K562 (cell line): Measurements from ENCODE around the gene TBCC. TPM values are rescaled to one million over a fixed set of nuclear protein-coding genes. Genes with fewer than 3 reads are reported as not detected.

Source experiments
- BCL6 ChIP-seq: fragments of 250-450 bp; sonication (Bioruptor Pico); IDR thresholded peaks from 2 replicates; pipeline ENCODE4 v1.4.0; 2020
- HDAC3 ChIP-seq: fragments of 450-650 bp; IDR thresholded peaks from 2 replicates; pipeline ENCODE4 v1.6.1; 2018; ENCODE audit warnings: borderline replicate concordance, mild to moderate bottlenecking, moderate library complexity; ENCODE audit not compliant: partially characterized antibody
- KDM5B ChIP-seq: fragments of 200-600 bp; sonication (generic); IDR thresholded peaks from 2 replicates; pipeline ENCODE4 v1.6.1; 2012; ENCODE audit warnings: low read depth, mild to moderate bottlenecking, moderate library complexity, low read length, control low read depth, inconsistent platforms; ENCODE audit not compliant: insufficient replicate concordance
- NCOA1 ChIP-seq: fragments of 450-650 bp; IDR thresholded peaks from 2 replicates; pipeline ENCODE4 v1.6.1; 2016; ENCODE audit warnings: low read depth
- SP2 ChIP-seq: IDR thresholded peaks from 2 replicates; pipeline ENCODE4 v1.6.1; 2011; ENCODE audit warnings: mild to moderate bottlenecking, low read depth, low read length, moderate library complexity; ENCODE audit not compliant: poor library complexity, severe bottlenecking; ENCODE audit errors: extremely low read depth
- ZBED1 ChIP-seq: IDR thresholded peaks from 2 replicates; pipeline ENCODE4 v1.6.1; 2014
- ZNF586 ChIP-seq: fragments of 450-650 bp; formaldehyde crosslinking; conservative IDR thresholded peaks from 2 replicates; pipeline ENCODE4 v1.4.0; 2020; ENCODE audit warnings: mild to moderate bottlenecking, moderate library complexity
- ZNF609 ChIP-seq: sonication (generic); formaldehyde crosslinking; IDR thresholded peaks from 2 replicates; pipeline ENCODE4 v1.8.1; 2023; ENCODE audit warnings: missing genetic modification reagents, mild to moderate bottlenecking, borderline replicate concordance
- ZNF639 ChIP-seq, 2 experiments: fragments of 200-800 bp in 1 of 2; sonication (Bioruptor generic) in 1 of 2; sonication (generic) in 1 of 2; formaldehyde crosslinking in 1 of 2; IDR thresholded peaks in 1 of 2; conservative IDR thresholded peaks in 1 of 2; 2 replicates each; pipeline versions ENCODE4 v1.5.0 to v1.6.1; 2016 to 2020; ENCODE audit warnings: missing compliant biosample characterization in 1 of 2, missing genetic modification characterization in 1 of 2, missing genetic modification reagents in 1 of 2
- ZNF780A ChIP-seq: fragments of 250-450 bp; sonication (Bioruptor Pico); IDR thresholded peaks from 2 replicates; pipeline ENCODE4 v1.5.0; 2021; ENCODE audit warnings: mild to moderate bottlenecking
- polyA plus RNA-seq, 8 experiments: library from polyadenylated mRNA; depleted of rRNA in 4 of 8; stranded (reverse) in 5 of 8; unstranded in 3 of 8; fragments of >200 nt; fragmentation: Nextera tagmentation in 2 of 8; fragmentation: Illumina TruSeq in 1 of 8; extraction: Ambion mirVana in 2 of 8; extraction: Trizol in 1 of 8; gene quantifications; 2 replicates each; pipeline versions ENCODE4 v1.2.1 to v1.2.3, GENCODE V29; 2011 to 2014; ENCODE audit warnings: inconsistent platforms in 1 of 8, missing spikeins in 1 of 8
- total RNA-seq, 7 experiments: library from RNA; depleted of rRNA in 6 of 7; stranded (reverse); fragments of >200 nt in 6 of 7; fragmentation: Illumina TruSeq in 2 of 7; extraction: Trizol in 2 of 7; gene quantifications; 2 replicates each; pipeline versions ENCODE4 v1.2.1 to v1.2.3, GENCODE V29; 2011 to 2021; ENCODE audit warnings: low replicate concordance in 1 of 7
- TF ChIP-seq, protein P1 (sequence below), 3 experiments: fragments of 200-800 bp in 1 of 3; fragments of 250-450 bp in 1 of 3; fragments of 450-650 bp in 1 of 3; sonication (Bioruptor Pico) in 1 of 3; sonication (Bioruptor generic) in 1 of 3; formaldehyde crosslinking in 1 of 3; IDR thresholded peaks; 2 replicates each; pipeline versions ENCODE4 v1.6.1 to v1.8.0; 2016 to 2022; ENCODE audit warnings: mild to moderate bottlenecking in 2 of 3, missing genetic modification characterization in 2 of 3, missing compliant biosample characterization in 1 of 3, moderate library complexity in 1 of 3
- TF ChIP-seq, protein P2 (sequence below): sonication (generic); formaldehyde crosslinking; IDR thresholded peaks from 2 replicates; pipeline ENCODE4 v1.8.0; 2022; ENCODE audit warnings: mild to moderate bottlenecking, missing genetic modification reagents
- TF ChIP-seq, protein P3 (sequence below): fragments of 450-650 bp; IDR thresholded peaks from one replicate; pipeline ENCODE4 v1.6.1; 2018; ENCODE audit warnings: mild to moderate bottlenecking, moderate library complexity; ENCODE audit not compliant: partially characterized antibody

TBCC gene
- total and polyA plus RNA-seq, 9 of the 15 experiments (the other 6 are each of a cell fraction or from before 2014, with no cell fraction given), result 2.8 to 34.1 (median 23.3) TPM

DNA sequence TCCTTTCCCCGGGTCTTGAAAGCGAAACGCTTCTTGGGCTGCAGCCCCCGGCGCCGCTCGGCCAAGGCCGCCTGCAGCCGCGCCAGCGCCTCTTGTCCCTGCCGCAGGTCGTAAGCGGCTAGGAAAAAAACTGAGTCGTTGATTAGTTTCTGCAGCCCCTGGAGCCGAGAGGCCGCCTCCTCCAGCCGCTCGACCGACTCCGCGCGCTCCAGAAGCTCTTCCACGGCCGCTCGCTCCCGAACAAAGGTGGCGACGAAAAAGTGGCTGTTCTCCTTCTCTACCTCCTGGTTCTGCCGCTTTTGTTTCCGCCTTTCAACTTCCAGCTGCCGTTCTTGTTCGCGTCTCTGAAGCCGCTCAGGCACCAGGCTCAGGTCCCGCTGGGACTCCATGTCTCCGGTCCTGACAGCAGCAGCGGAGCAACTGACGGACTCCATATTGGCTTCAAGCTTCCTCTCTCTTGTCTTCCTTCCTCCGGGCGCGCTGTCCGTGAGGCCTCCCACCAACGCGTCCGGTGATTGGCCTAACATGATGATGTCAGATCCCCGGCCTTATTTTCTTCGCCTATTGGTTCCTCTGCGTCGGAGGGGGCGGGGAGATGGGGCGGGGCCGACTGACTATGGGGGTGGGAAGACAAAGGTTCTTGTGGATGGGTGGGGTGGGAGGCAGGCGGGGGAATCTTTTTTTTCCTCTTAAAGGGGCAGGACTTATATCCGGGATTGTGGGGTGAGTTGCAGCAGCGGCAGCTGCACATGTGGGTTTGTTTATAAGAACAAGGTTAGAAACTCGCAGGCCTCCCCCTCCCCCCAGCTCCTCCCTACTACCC lies at the start of gene TBCC (continued):
- TF ChIP-seq ZNF609, result peak; percentile 74; the same call in 1 of the 2 replicates
- TF ChIP-seq, protein P1, sequence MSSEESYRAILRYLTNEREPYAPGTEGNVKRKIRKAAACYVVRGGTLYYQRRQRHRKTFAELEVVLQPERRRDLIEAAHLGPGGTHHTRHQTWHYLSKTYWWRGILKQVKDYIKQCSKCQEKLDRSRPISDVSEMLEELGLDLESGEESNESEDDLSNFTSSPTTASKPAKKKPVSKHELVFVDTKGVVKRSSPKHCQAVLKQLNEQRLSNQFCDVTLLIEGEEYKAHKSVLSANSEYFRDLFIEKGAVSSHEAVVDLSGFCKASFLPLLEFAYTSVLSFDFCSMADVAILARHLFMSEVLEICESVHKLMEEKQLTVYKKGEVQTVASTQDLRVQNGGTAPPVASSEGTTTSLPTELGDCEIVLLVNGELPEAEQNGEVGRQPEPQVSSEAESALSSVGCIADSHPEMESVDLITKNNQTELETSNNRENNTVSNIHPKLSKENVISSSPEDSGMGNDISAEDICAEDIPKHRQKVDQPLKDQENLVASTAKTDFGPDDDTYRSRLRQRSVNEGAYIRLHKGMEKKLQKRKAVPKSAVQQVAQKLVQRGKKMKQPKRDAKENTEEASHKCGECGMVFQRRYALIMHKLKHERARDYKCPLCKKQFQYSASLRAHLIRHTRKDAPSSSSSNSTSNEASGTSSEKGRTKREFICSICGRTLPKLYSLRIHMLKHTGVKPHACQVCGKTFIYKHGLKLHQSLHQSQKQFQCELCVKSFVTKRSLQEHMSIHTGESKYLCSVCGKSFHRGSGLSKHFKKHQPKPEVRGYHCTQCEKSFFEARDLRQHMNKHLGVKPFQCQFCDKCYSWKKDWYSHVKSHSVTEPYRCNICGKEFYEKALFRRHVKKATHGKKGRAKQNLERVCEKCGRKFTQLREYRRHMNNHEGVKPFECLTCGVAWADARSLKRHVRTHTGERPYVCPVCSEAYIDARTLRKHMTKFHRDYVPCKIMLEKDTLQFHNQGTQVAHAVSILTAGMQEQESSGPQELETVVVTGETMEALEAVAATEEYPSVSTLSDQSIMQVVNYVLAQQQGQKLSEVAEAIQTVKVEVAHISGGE (CRISPR knock-in tag; IDR thresholded peaks at IDR 0.05), result no peak
- TF ChIP-seq, protein P2, sequence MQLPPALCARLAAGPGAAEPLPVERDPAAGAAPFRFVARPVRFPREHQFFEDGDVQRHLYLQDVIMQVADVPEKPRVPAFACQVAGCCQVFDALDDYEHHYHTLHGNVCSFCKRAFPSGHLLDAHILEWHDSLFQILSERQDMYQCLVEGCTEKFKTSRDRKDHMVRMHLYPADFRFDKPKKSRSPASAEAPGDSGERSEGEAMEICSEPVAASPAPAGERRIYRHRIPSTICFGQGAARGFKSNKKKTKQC (CRISPR knock-in tag), result no peak
- no peak for TF ChIP-seq ZBED1
- TF ChIP-seq HDAC3, result no peak
- TF ChIP-seq KDM5B, result peak; percentile 100
- no peak for TF ChIP-seq SP2
- TF ChIP-seq ZNF780A (CRISPR knock-in tag), result no peak
- TF ChIP-seq BCL6 (CRISPR knock-in tag), result no peak
- TF ChIP-seq NCOA1, result no peak
- peak in 1 of 2 experiments; percentile 61; a peak in 1 of 4 replicates for TF ChIP-seq ZNF639 (CRISPR knock-in tag; conservative IDR thresholded peaks at IDR 0.05 in 1 of 2, IDR thresholded peaks at IDR 0.05 in 1 of 2)
- TF ChIP-seq, protein P3, sequence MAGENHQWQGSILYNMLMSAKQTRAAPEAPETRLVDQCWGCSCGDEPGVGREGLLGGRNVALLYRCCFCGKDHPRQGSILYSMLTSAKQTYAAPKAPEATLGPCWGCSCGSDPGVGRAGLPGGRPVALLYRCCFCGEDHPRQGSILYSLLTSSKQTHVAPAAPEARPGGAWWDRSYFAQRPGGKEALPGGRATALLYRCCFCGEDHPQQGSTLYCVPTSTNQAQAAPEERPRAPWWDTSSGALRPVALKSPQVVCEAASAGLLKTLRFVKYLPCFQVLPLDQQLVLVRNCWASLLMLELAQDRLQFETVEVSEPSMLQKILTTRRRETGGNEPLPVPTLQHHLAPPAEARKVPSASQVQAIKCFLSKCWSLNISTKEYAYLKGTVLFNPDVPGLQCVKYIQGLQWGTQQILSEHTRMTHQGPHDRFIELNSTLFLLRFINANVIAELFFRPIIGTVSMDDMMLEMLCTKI, result no peak
- no peak for TF ChIP-seq ZNF586 (CRISPR knock-in tag)
